GM19043 (cell line): ENCODE results near the gene COQ3.

ENCODE experiments used
- ATAC-seq: cut with Tn5 transposase; IDR thresholded peaks from one replicate; pipeline ENCODE4 v1.9.1; 2021; ENCODE audit warnings: low read depth; ENCODE audit not compliant: unreplicated experiment

Gene COQ3, protein sequence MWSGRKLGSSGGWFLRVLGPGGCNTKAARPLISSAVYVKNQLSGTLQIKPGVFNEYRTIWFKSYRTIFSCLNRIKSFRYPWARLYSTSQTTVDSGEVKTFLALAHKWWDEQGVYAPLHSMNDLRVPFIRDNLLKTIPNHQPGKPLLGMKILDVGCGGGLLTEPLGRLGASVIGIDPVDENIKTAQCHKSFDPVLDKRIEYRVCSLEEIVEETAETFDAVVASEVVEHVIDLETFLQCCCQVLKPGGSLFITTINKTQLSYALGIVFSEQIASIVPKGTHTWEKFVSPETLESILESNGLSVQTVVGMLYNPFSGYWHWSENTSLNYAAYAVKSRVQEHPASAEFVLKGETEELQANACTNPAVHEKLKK

DNA sequence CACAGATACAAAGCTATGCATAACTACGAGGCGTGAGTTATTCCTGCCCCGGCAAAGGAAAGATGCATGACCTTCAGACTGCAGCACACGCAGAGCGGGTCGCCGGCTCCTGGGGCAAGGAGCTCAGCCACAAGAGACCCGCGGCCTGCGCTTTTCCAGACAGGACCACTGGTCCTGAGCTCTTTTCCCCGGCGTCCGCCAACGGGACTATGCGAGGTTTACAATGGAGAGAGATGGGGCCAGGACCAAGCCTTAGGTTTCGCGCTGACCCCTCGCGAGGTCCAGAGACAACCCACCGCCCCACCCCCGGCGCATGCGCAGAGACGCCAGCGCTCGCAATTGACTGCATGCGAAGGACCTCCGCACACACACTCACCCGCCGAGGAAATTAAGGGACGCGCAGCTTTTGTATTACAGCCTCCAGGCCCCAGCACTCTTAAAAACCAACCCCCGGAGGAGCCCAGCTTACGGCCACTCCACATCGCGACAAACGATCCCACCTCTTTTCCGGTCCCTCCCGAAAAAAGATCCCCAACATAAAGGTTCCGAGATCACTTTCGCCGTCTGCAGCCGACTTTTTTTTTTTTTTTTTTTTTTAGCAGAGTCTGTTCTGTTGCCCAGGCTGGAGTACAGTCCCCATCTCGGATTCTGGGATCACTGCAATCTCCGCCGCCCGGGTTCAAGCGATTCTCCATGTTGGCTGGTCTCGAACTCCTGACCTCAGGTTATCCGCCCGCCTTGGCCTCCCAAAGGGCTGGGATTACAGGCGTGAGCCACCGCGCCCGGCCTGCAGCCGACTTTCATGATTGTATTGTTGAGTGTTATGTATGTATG, at the start of gene COQ3:
COQ3 (minus strand) TSS at position 498 of the 834 bp plus-strand sequence; CDS start at position 482, 16 bp downstream.
- ATAC-seq: peak; percentile 76

DNA sequence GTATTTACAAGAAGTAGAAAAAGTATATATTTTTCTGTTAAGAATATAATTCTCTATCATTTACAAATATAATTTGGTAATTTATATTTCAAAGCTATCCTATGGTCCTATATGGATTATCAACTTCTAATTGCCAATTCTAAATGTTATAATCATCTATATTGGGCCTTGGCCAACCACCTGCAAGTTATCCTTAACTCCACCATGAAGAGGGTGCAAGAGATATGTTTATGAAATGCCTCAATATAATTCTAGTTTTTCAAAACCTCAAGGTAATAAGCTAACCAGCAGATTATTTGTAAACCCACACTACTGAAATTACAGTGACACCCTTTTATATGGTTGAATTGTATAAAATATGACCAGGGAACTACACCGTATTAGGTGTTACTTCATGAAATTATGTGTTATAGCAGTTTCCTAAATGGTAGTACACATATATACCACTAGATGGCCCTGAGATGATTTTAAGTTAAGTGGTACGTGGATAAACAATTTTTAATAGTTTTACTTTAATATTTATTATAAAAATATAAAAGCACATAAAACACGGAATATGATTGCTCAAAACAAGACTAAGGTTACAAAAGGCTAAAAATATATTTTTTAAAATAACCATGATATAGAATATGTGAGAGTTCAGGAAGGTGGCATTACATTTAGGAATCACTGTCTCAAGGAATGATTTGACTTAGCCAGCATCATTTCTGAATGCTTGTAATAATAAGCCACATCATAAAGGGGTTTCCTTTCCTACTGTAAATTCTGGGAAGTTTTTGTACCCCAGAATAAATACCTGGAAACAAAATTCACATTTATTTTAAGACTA, 40.9 kb upstream of the COQ3 start:
- peak; percentile 91 for ATAC-seq

DNA sequence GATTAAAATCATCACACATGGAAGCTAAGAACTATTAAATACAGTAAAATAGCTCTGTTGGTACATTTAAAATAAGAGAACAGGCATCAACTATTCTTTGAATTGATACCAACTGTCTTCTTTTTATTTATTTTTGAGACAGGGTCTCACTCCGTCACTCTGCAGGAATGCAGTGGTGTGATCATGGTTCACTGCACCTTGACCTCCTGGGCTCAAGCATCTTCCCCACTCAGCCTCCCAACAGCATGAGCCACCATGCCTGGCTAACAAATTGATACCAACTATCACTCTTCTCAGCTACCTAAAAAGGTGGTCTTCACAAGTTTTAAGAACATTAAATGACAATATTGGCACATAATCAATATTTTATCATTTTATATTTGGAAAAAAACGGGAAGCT, 38.9 kb upstream of the COQ3 start:
- no peak for ATAC-seq

DNA sequence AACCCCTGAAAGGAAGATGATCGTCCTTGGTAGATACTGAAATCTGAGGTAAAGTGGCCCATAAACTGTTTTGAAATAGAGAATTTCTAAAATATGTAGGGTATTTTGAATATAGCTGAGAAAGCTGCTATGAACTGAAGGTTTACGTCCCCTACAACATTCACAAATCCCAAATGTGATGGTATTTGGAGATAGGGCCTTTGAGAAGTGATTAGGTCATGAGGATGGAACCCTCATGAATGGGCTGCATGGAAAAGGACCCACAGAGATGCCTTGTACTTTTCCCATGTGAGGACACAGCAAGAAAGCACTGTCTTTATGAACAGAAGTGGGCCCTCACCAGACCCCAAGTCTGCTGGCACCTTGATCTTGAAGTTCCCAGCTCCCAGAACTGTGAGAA, 37.9 kb upstream of the COQ3 start:
- ATAC-seq: no peak

DNA sequence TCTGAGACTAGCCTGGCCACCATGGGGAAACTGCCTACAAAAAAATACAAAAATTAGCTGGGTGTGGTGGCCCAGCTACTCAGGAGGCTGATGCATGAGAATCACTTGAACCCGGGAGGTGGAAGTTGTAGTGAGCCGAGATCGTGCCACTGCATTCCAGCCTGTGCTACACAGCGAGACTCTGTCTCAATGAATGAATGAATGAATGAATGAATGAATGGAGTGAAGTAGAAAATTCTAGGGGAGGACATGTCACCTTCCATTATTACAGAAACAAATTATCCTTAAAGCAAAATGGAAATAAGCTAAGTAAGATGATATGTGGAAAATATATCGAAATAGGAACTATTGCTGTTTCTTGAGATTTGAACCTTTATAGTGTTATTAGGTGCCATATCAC, 34.0 kb upstream of the COQ3 start:
- ATAC-seq: no peak

DNA sequence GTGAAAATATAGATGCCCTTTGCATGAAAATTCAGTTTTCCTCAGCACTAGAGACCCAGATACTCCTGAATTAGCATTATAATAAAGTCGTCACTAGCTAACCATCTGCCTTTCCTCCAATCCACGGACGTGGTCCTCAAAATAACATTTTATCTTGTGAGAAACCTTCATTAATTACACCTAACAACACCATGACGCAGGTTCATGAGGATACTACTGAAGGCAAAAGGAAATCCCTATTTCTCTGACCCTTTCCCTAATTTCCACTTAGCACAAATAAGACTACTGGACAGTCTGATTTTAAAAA, 32.4 kb upstream of the COQ3 start:
- no peak for ATAC-seq

DNA sequence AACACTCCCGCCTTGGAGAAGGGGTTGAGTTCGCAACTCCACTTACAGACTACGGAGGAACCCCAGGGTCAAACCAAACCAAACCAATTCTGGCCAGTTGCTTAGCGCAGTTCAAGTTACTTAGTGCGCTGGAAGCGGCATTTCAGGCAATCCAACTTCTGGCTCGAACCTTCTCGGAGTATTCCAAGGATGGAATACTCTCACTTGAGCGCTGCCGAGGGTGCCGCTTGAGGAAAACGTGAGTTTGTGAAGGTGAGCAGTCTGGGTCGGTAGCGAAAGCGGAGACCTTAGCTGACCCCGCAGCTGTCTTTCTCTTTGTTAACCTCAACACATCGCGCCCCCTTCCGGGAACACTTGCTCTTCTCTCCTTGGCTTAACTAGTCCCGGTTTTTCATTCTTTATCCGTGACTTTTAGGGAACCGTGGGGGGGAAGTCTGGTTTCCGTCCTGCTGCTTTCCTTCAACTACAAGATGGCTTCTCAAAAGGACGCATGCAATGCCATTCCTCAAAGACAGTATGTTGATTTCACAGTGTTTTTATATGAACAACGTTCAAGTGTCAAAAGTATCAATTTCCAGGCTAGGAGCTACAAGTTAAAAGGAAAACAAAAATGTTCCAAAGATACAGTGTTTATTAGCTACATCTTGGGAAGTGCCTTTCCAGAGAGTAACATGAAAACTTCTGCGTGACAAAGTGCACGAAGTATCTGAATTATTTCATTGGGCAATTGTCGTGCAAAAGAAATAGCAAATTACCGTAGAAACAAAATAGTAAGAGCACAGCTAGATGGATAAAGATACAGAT, 31.9 kb upstream of the COQ3 start:
- peak; percentile 45 for ATAC-seq

DNA sequence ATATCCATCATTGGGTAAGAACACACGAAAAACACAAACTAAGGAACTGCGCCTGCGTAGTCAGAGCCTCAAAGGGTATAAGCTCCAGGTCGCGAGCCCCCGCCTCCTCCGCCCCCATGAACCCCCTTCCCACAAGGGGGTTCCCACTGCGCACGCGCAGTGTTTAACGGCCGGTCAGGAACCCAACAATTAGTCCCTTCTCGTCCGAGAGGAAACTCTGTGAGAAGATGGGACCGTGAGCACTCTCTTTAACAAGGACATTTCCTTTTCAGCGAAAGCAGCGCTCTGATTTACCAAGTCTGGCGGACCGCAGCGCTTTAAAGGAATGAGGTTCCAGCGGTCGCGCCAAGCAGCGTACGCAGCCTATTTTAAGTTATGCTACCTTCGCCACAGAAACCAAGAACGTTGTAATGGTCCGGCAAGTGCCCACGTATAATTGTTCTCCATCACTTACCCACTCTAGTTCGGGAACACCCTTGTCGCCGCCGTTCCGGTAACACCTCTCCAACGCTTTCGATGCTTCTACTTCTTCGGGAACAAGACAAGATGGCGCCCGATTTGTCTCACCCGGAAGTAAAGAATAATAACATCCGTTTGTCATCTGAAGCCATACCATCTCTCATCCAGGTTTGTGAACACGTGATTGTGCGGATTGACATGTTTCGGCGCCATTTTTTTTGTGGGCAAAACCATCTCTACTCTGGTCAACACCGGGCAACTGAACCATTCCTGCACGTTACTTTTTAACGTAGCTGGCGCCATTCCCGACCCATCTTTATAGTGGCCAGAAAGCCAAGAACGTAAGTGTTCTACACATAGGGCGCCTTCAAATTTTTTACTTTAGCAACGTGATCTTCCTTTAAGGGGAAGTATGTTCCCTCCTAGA, 31.0 kb upstream of the COQ3 start, which contains the start of gene PNISR:
PNISR (minus strand) TSS at position 548 of the 886 bp plus-strand sequence. CDS start 10,649 bp downstream, outside the sequence.
- peak; percentile 86 for ATAC-seq

DNA sequence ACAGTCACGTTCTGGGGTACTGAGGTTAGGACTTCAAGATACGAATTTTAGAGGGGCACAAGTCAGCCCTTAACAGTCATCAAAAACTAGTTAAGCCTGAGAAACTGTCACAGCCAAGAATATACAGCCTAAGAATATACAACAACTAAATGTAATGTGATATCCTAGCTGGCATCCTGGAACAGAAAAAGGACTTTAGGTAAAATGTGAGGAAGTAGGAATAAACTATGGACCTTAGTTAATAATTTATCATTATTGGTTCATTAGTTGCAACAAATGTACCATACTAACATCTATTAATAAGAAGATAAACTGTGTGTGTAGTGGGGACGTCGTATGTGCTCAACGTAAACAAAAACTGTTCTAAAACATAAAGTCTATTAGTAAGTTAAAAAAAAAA, 30.0 kb upstream of the COQ3 start:
- no peak for ATAC-seq

DNA sequence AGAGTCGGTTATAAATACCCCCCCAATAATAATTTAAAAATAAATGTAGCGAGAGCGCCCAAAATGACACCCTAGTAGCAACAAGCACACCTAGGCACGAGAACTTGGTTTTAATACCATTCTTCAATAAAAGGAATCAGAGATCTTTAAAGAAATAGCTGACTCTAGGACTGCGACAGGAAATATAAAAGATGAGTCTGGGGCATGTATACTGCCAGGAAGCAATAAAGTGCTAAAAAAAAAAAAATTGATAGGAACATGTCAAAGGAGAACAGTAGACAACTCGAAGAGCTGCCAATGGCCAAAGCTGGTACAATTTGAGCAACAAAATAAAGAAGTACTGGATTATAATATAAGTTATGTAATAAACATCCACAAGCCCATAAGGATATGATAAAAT, 28.9 kb upstream of the COQ3 start:
- ATAC-seq: no peak

DNA sequence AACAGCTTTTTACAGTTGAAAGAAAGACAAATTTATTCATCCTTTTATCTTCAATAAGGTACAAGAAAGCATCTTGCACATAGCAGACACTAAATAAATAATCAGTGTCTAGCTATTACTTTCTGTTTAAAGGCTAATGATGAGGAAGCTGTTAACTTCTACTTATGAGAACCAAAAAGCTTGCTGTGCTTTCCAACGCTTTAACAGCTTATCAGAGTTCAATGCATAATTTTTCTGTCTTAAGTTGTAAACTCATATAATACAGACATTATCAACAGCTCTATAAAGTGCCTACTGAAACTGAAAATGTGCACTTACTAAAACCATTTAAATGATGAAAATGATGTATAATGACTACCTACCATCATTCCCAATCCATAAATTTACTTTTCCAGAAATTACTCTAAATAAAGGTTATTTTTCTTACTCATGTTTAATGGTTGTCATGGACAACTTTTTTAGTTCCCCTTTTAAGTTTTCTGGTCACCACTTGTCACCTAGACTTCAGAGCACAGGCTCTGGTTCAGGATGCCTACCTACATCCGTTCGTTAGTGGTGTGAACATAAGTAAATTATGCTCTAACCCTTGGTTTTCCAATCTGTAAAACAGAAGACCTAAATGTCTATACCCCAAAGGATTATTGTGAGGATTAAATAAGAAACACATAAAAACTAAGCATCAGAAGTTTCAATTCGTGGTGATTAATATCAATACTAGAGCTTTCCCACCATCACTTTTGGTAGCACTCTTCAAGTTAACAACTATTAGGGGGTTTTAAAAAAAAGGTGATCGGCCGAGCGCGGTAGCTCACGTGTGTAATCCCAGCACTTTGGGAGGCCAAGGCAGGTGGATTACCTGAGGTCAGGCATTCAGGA, 23.1 kb upstream of the COQ3 start:
- peak; percentile 89 for ATAC-seq

DNA sequence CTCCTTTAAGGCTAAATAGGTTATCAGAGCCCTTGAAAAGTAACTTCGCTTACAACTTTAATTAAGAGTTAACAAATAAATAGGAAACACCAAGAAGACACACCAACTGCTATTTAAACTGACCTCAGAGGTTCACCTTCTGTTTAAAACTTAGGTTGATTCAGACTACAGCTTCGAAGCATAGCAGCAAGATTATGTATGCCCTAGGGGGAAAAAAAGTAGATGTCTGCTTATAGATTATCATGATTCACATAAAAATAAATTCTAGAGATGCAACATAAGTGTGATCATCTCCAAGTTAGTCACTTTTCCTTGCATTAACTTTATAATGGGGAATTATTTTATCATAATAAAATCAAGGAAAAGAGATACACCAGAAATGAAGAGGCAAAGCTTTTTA, 22.2 kb upstream of the COQ3 start:
- ATAC-seq: no peak

DNA sequence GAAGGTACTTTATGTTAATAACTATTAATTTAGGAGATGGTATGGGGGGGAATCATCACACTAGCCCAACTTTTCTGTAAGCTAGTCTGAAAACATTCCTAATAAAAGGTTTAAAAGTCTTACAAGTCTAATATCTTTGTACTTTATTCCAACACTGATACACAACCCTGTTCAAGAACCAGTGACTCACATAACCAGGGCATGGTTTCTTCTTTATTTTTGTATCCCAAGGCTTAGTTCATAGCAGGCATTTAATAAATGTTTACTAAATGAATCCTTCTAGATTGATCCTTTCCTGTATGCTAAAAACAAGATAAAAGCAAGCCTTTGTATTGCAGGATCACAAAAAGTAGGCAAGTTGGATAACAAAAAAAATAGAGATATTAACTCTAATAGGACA, 21.5 kb upstream of the COQ3 start:
- ATAC-seq: no peak

DNA sequence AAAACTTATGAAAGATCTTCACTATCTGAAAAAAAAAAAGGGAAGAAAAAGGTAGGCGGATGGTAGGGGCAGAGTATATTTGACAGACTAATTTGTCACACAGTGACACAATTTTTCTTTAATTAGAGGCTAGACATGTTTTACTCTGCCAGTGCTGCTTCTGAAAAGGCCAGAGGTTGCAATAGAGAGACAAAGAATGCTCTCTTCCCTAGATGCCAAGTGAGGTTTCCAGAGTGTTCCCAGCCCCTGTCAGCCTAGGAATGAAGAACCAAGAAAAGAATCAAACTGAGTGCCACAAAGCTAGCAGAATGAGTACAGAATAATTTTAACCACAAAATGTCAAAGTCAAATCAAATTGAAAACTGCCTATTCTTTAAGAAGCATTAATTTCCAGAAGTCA, 18.1 kb upstream of the COQ3 start:
- ATAC-seq: no peak

DNA sequence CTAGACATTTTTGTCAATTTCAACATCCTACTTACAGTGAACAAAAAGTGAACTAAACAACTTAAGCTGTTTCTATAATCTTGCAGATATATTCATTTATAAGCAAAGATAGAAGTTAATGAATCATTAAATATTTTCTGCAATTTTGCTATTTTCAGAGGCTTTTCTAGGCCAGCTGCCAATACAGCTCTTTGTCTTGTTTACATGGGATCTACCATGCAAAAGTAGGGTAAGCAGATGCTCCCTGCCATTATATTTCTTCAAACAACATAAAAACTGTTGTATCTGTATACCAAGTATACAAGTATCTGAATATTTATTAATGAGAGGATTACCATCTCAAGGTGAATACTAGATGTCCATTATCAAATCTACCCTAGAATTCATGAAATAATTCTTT, 15.7 kb upstream of the COQ3 start:
- ATAC-seq: no peak

DNA sequence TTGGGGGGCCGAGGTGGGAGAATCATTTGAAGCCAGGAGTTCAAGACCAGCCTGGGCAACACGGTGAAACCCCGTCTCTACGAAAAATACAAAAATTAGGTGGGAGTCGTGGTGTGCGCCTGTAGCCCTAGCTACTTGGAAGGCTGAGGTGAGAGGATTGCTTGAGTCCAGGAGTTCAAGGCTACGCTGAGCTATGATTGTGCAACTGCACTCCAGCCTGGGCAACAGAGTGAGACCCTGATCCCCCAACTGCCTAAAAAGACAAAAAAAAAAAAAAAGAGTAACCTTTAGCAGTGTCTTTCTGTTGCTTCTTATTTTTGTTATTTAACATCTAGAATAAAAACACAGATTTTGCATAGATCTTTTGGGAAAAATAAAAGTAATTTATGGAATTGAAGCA, 13.1 kb upstream of the COQ3 start:
- no peak for ATAC-seq

DNA sequence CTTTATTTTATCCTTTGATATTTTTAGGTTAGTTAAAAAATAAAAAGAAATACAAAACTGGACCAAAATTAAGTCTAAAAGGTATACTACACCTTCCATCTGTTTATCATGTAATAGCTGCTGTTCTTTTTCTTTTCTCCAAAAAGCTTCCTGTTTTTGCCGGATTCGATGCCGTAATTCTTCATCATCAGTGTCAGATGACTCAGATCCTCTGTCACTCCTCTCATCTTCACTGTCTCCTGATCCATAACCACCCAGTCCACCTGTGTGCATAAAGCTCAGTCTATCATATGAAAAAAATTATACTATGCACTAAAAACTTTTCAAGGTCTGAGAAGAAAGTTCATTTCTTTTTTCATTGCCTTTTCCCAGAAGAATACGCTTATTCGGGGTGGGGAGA, 8.5 kb upstream of the COQ3 start:
- no peak for ATAC-seq

DNA sequence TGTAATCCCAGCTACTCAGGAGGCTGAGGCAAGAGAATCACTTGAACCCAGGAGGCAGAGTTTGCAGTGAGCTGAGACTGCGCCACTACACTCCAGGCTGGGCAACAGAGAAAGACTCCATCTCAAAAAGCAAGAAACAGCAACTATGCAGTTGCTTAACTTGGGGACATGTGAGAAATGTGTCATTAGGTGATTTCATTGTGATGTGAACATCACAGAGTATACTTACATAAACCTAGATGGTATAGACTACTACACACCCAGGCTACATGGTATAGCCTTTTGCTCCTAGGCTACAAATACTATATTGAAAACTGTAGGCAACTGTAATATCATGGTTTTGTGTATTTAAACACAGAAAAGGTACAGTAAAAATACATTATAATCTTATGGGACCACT, 3.3 kb upstream of the COQ3 start:
- ATAC-seq: no peak

DNA sequence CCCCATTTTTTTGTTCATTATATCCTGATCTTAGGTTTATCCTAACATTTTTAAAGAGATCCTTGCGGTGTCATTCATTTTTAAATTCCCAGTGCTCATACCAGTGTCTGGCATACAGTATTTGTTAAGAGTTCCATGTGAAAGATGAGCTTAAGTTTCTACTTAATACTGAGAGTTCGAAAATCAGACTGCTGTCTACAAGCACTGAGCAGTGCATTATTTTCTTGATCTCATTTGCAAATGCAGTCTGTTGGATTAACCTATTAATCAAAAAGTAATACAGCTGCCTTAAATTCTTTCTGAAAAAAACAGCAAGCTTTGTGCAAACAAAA, 663 bp downstream of the COQ3 start:
- ATAC-seq: peak; percentile 24
